AML-193 (cell line): Measurements from ENCODE around the gene NPFFR1.

Experiments
- DNase-seq, 2 experiments: peaks; one replicate each; lab custom pipeline; 2025; lab: John Stamatoyannopoulos, UW

The NPFFR1 gene, protein sequence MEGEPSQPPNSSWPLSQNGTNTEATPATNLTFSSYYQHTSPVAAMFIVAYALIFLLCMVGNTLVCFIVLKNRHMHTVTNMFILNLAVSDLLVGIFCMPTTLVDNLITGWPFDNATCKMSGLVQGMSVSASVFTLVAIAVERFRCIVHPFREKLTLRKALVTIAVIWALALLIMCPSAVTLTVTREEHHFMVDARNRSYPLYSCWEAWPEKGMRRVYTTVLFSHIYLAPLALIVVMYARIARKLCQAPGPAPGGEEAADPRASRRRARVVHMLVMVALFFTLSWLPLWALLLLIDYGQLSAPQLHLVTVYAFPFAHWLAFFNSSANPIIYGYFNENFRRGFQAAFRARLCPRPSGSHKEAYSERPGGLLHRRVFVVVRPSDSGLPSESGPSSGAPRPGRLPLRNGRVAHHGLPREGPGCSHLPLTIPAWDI

DNA sequence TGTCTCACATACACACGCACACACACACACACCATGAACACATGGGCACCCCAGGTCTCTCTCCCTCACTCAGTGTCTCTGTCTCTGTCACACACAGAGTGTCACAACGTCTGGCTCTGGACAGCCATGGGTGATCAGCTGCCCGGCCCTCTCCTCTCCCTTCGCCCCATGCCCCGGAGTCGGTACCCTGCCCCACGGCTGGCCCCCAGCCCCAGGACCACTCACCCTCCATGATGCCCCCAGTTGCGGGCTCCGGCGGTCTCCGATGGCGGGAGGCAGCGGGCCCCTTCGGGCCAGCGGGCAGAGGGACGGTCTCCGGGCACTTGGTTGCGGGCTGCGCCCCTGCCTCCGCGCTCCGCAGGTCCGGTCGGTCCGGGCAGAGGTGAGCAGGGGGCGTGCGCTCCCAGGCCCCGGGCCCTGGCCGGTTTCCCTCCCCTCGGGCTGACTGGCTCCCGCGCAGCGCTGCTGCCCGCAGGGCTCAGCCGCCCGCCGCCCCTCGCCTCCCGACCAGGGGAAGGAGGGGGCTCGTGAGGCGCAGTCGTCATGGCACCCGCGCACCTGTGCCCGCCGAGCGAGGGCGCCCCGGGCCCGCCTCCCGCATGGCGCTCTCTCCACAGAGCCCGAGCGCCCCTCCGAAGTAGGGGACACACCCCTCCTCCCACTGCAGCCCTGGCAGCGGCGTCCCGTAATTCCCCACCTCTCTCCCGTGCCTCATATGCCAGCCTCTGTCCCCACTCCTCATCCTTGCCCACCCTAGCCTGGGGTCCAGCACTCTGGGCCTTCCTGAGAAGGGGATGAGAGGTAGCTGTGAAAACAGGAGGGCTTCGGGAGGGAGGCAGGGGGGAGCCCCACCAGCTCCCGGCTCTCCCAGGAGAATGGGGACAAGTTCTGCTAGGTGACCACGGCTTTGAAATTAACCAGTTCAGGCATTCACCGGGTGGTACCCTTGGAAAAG lies at the start of gene NPFFR1:
Gene NPFFR1, minus strand, starts transcription at position 560 of the 955 bp plus-strand sequence. Its CDS starts 328 bp downstream, at position 232.
- no peak for DNase-seq

DNA sequence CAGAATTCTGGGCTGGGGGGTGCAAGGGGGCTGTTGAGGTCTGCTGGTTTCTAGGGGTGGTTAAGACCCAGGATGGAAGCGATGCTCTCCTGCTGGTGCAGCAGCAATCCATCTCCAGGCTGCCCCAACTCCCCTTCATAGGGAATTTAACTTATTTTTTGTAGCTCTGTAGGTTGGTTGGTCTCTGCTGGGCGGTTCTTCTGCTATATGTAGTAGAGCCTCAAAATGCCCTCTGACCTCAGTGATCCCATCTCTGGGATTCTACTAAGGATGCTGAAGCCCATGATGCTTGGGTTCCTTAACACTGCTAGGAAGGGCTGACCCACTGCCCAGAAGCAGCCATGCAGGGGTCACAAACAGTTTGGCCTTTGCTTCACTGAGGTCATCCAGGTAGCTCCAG lies 49.5 kb upstream of the NPFFR1 start:
- DNase-seq, result no peak

DNA sequence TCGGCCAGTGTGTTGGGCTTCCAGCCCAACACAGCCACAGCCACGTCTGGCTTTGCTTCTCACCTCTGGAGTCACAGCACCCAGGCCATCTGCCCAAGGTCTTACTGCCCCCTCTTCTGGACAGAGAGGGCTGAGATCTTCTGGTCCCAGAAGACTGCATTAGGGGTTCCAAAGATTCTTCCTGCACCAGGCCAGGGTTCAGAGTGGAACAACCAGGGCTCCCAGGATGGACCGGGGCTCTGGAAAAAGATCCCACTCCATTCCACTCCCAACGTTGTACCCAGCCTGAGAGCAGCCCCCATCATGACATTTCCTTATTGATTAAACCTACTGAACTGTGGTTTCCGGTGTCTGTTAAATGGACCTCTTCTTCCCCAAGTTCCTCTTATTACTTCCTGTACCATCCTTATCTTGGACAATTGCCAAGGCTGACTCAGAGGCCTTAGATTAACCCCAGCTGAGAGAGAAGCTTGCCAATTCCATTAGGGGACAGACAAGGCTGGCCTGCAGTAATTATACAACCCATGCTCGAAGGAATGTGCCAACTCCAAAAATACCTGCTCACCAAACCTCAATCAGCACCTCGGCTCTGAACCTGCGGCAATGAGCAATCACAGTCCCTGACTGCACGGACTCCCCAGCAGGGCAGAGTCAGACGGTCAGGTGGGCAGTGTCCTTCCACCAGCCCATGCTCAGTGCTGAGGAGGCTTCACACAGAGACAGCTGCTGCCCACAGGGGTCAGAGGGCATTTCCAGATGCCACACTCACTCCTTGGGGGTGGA lies 47.9 kb upstream of the NPFFR1 start:
- DNase-seq, result peak; percentile 95 to 97

DNA sequence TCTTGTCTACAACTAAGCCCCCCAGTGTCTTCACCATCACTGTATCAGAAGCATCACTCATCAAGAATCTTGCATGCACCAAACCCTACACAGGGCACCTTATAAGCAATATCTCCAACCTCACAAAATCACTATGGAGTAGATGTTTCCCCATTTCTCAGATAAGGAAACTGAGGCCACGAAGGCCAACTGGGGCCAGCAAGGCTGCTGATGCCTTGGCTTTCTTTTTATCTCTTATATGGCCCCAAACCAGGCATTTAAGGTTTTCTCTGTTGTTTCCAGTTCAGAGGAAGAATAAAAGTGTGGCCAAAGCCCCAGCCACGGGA lies 47.3 kb upstream of the NPFFR1 start:
- DNase-seq, result no peak

DNA sequence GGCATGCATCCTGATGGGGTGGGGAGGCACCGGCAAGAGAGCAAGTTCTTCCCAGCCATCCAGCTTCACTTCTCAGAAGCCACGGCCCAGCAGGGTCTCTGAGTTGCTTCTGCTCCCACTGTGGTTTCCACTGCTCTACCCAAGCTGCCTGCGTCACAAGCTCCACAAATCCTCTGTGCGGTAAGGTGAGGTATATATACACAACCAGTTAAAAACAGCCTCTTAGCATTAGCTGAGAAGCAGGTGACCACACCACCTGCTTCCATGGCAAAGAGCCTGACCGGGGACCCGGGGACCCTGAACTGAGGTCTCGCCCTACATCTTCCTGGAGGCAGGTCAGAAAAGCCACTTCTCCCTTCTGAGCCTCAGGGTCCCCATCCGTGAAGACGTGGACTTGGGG lies 46.9 kb upstream of the NPFFR1 start:
- DNase-seq, result no peak

DNA sequence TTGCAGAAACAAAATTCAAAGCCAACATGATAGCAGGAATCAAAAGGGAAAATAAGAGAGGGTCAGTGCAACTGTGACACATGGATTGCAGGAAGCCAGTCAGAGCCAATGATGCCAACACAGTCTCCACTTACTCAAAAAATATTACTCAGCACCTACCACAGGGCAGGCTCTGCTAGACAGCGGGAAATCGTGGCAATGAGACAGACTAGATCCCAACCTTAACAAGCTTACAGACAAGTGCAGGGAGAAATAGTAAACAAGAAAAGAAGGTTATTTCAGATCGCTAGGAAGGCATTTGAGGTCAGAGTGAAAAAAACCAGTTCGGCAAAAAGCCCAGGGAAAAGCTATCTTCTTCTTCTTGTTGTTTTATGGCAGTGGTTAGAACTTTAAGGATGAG lies 45.2 kb upstream of the NPFFR1 start:
- DNase-seq, result no peak

DNA sequence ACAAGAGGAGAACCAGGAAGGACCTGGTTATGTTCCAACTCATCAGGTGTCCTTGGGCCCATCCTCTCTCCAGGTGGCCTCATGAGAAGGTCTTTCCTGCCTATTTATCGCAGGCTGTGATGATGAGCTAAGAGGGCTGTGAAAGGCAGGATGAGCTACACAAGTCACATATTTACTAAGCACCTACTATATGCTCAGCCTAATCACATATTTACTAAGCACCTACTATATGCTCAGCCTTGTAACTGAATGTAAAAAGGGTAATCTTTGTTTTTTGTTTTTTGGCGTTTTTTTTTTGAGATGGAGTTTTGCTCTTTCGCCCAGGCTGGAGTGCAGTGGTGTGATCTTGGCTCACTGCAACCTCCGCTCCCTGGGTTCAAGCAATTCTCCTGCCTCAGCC lies 44.2 kb upstream of the NPFFR1 start:
- DNase-seq, result no peak

DNA sequence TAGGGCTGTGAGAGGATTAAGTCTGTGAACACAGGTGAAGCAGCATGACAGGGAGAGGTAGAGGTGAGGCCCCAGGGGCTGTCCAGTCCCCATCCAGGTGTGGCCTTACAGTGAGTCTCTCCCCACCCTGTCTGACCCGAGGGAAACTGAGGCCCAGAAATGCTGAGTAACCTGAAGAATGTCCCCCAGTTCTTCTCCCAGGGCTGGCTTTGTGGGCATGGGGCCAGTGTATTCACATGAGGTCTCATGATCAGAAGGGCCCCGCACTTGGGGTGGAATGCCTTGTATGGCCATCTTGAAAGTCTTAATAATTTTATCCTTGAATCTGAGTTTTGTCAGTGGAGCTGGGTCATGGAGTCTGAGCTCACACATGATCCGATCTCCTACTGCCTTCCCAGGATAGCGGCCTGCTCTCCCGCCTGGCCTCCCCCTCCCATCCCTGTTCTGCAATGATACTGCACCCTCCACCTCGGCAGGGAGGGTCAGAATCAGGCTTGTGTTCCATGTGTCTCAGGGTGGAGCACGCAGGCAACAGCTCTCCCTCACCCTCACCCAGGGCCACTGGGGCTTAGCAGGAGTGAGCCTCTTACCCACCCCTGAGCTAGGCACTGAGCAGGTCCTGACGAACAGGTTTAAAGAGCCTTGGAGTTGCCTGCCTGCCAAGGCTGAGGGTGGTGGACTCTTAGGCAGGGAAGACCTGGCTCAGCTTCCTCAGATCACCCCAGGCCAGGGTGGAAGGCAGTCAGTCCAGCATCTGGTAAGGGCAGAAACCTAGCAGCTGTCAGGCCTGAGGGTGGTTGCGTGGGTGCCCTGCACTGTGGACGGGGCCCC lies 41.4 kb upstream of the NPFFR1 start:
- no peak for DNase-seq

DNA sequence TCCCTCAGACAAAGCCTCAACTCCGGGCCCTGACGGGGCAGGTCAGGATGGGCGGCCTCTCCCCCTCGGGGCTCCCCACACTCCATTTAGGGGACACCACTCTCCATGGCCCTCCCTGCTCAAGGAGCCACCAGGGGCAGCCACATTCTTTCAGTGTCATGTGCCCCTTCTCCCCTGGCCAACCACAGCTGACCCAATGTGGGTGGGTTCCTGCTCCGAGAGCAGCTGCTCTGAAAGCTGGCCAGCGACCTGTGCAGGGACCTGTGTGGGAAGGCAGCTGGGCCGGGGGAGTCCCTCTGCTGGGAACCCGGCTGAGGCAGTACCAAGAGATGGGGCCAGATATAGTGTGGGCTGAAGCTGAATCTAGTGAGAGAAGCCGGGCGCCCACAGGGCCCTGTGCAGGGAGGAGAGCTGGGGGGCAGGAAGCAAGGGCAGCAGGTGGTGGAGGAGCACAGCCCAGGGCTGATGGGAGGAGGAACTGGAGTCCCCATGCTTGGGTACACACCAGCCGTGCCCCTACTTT lies 40.6 kb upstream of the NPFFR1 start:
- DNase-seq, result no peak

DNA sequence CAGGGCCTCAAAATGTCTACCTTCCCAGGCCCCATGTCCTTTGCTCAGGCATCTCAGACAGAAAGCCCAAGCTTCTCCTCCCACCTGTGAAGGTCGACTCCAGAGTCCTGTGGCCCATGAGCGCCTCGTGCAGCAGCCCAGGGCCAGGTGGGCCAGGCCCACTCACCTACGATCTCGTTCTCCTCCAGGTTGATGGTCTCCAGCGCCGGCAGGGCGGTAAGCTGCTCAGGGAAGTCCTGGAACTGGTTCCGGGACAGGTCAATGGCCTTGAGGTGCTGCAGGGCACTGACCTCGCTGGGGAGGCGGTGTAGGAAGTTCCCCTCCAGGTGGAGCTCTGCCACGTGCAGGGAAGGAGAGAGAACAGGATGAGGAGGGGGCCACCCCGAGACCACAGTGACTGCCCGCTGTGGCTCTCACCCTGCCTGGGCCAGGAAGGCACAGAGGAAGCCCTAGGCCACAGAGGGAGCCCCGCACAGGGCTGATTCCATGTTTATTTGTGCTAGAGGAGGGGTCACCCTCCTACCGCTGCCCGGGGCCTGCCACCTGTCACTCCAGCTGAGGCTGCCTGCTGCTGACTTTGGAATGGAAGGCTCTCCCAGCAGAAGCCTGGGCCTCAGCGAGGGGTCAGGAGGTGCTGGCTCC lies 40.0 kb upstream of the NPFFR1 start:
- no peak for DNase-seq

DNA sequence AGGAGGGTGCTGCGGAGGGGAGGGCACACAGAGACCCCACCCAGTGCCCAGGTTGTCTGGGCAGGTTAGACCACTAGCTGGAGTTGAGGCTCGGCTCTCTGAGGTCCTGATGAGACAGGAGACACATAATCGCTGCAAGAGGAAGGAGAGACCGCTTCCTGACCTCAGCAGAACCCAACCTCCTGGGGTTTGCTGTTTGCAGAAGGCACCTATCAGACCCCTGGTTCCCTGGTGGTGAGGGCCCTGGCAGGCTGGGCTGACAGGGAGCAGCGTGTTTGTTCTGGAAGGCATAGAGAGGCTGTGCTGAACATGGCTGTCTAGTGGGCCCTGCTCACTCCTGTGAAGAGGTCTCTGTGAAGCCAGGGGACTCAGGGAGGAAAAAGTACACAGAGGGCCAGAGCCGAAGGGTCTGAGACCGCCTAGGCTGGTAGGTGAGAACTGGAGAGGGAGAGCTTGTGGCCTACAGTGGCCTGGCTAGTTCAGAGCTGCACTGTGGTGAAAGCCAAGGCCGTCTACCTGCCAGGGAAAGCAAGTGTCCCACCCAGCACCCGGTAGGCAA lies 39.4 kb upstream of the NPFFR1 start:
- no peak for DNase-seq

DNA sequence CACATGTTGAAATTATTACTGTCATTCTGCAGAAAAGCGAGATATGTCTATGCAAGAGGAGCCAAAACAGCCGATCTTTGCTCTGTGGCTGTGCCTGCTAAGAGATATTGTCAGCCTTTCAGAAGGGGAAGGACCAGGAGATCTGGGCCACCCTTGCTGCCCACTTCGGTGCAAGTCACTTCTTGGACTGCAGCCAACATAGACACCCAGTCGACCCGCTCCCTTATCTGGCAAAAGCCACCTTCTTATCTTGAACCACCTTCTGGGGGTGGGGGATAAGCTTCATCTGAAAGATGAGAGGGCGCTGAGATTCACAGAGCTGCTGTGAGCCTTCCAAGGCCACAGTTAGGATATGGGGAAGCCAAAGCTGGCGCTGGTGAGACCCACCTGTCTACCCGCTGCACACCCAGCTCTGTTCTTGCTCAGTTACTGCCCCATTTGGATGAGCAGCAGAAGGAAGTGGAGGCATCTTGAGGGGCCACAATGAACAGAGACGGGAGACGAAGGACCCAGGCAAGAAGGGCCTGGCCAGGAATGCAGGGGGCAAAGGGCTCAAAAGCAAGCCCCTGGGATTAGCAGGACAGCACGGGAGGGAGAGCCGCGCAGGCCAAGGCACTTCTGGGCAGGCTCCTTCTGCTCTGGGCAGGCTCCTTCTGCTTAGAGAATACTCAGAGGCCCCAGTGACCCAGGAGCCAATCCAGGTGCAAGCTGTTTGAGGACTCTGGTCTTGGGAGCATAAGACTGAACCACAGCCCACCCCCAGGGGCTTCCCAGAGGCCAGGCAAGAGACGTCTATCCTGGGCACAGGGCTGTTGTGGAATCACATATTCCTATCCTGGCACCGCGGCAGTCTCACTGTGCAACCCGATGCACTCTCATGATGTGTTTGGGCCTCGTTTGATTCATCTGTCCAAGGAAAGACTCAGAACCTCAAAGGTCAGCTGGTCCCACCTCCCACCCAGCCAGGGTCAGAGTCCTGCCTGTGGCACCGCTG lies 38.4 kb upstream of the NPFFR1 start:
- no peak for DNase-seq

DNA sequence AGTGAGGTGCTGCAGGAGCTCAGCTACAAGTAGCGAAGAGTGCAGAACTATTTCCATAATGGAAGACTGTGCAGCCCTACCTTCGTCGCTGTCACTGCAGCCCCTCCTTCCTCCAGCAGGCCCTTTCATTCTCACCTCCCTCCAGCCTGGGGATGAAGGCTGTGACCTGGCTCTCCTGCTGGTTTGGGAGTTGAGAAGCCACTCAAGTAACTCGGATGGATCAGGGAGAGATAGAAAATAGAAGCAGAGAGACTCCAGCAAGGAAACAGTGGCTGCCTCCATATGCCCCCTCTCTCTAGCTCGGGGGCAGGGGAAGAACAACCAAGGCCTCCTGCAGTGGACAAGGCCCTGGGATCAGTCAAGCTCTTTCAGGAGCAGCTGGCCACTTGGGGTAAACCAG lies 37.4 kb upstream of the NPFFR1 start:
- DNase-seq, result no peak

DNA sequence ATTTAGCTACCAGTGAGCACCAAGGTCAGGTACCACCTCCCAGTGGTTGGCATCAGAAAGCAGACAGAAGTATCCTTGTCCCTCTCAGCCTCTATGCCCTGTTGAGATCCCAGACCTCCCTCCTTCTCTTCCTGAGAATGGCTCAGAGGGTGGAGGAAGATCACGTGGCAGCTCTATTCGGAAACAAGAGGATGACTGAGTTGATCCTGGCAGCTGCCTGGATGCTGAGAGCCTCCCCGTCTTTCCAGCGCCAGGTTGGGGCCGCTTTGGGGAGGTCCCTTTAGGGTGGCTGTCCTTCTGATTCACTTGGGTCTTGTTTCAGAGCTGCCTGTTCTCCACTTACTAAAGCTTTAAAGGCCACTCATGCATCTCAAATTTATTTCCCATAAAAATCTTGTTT lies 36.9 kb upstream of the NPFFR1 start:
- no peak for DNase-seq

DNA sequence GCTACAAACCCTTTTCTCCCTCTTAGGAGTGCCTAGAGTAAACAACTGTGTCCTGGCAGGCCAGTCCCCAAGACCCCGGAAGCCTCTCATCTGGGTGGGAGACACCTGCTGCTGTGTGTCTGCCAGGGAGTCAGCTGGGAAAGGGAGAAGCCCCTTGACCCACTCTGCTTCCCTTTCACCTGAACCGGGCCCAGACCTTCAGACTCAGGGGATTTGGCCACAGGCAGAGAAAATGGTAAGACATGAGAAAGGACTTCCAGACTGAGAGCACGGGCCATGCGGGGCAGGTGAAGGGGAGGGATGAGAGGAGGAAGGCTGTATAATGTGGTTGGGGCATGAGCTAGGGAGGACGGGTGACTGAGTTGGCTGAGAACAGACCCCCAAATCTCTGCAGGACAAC lies 36.0 kb upstream of the NPFFR1 start:
- no peak for DNase-seq

DNA sequence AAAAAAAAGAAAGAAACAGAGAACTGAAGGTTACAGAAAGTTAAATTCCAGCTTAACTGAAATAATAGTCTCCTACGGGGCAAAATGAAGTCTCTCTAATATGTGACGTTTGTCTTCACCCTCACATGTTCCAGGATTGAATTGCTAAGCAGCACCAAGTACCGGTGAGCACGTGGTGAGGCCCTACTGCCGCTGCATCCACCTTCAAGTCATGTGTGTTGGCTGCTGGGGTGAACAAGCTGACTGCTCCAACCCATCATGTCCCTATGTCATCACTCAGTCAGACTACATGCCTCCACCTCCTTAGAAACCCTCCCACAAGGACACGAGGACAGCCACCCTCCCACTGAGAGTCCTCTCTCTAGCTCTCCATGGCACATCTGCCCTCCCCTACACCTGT lies 35.4 kb upstream of the NPFFR1 start:
- DNase-seq, result no peak

DNA sequence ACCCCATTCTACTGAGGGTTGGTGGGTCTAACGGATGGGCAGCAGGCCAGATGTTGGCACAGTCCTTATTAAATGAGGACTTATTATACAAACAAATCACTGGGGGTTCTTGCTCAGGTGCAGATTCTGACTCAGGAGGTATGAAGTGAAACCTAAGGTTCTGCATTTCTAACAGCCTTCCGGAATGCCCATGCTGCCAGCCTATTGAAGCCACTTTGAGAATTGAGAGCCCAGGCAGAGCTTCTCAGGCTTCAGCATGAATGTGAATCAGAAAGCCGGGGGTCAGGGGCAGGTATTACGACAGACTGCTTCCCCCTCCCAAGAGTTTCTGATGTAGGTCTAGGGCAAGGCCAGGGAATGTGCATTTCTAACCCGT lies 34.1 kb upstream of the NPFFR1 start:
- no peak for DNase-seq

DNA sequence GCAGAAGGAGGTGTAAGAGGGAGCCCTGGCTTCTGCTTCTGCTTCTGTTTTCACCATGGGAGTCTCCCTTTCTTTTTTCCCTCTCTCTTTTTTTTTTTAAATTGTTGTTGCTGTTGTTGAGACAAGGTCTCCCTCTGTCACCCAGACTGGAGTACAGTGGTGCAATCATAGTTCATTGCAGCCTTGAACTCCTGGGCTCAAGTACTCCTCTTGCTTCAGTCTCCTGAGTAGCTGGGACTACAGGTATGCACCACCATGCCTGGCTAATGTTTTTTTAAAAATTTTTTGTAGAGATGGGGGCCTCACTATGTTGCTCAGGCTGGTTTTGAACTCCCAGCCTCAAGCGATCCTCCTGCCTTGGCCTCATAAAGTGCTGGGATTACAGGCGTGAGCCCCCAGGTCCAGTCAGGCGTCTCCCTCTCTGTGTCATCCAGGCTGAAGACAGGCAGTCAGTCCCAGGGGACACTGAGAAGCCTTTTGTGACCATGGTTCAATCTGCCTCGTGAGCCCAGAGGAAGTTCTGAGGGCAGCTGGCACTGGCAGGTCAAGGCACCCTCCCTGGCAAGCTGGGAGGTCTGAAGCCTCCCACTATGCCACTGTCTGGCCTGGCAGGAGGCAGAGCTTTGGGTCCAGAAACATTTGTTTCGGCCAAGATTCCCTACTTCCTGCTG lies 33.6 kb upstream of the NPFFR1 start:
- no peak for DNase-seq

DNA sequence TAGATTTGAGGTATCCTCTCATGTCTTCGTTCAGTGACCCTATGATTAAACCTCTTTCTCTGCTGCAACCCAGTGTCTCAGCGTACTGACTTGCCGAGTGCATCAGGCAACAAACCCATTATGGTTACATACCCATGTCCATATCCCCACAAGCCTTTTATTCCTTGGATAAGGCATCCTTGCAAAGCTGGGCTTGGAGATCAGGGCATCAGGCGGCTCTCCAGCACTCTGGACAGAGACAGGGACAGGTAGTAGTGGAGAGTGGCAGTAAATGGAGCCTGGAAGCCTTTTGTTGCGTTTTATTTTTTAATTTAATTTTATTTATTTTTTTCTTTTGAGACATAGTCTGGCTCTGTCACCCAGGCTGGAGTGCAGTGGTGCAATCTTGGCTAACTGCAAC lies 32.0 kb upstream of the NPFFR1 start:
- DNase-seq, result no peak
